ENCODE results near the gene TARDBP.
"Not testable (repeated sequence)": the region's sequence is repeated elsewhere in the genome, so short reads cannot be mapped to it uniquely, and the experiment has no call there.

TARDBP gene

DNA sequence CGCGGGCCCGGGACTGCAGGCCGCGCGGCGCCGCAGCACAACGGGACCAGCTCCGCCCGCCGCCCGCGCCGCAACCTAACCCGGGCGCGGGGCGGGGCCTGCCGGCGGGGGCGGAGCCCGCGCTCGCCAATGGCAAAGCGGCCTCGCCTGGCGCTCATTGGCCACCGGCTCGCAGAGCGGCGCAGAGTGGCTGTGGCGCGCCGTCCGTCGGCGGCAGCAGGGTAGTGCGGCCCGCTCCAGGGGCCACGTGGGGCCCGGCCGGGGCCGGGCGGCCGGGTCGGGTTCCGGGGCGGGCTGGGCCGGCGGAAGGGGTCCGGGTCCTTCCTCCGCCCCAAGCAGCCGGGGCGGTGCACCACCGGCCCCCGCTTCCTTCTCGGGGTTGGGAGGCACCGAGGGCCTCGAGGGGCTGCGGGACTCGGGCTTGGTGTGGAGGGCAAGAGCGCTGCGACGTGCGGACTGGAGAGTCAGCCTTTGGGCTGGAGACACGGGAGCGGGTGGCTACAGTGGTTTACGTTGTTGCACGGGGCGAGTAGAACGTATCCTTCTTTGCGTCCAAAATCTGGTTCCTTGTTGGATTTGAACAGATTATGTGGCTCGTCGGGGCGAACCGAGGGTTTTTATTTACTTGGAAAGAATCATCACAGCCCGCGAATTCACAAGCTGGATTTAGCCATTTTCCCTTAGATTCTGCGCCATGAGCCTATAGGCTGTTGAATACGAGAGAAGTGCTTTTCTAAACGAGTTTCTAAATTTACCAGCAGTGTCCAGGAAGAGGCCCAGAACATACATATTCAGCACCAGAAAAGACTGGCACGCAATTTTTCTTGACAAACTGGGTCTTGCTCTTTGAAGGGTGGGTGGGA lies 47.7 kb downstream of the TARDBP start, which contains the start of gene SRM:
Gene SRM (minus strand): TSS at position 51 of the 863 bp plus-strand sequence. CDS start 75 bp downstream, outside the sequence.
- DNase-seq (ENCODE audit: low read depth), result peak; percentile 88

DNA sequence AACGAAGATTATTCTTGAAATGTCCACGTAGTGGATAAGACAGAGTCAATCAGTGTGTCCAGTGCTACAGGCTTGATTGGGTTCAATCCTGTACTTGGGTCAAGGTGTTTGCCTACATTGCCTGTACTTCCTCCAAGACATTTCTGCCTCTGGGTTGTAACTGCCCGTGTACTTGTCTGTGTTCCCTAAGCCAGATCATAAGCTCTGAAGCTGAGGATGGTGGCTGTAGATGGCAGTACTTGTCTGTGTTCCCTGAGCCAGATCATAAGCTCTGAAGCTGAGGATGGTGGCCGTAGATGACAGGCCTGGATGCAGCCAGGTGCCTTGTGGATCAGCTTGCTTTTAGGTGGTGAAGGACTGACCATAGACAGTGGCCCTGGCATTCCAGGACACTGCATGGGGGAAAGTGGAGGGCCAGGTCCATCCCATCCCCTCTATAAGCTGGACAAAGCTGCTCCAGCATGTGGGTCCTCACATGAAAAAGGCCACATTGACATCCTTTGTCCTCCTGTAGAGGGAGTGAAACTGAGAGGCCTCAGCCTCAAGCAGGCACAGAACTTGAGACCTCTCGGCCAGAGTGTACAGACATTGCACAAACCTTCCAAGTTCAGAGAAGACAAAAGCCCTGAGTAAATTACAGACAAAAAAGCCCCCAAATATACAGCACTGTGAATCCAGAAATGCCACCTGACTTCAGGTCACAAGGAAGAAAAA lies 49.4 kb downstream of the TARDBP start:
- no peak for DNase-seq (ENCODE audit: low read depth)

- no peak for DNase-seq (ENCODE audit: low read depth)
Measured at GRCh38 chr1:11062965-11063401, 50.5 kb downstream of the TARDBP start.

GRCh38 chr1:11063937-11064537 lies 51.6 kb downstream of the TARDBP start:
- DNase-seq (ENCODE audit: low read depth), result not testable (repeated sequence)

GRCh38 chr1:11064942-11065341 lies 52.5 kb downstream of the TARDBP start:
- DNase-seq (ENCODE audit: low read depth), result no peak

GRCh38 chr1:11065796-11066195 lies 53.3 kb downstream of the TARDBP start:
- no peak for DNase-seq (ENCODE audit: low read depth)

DNA sequence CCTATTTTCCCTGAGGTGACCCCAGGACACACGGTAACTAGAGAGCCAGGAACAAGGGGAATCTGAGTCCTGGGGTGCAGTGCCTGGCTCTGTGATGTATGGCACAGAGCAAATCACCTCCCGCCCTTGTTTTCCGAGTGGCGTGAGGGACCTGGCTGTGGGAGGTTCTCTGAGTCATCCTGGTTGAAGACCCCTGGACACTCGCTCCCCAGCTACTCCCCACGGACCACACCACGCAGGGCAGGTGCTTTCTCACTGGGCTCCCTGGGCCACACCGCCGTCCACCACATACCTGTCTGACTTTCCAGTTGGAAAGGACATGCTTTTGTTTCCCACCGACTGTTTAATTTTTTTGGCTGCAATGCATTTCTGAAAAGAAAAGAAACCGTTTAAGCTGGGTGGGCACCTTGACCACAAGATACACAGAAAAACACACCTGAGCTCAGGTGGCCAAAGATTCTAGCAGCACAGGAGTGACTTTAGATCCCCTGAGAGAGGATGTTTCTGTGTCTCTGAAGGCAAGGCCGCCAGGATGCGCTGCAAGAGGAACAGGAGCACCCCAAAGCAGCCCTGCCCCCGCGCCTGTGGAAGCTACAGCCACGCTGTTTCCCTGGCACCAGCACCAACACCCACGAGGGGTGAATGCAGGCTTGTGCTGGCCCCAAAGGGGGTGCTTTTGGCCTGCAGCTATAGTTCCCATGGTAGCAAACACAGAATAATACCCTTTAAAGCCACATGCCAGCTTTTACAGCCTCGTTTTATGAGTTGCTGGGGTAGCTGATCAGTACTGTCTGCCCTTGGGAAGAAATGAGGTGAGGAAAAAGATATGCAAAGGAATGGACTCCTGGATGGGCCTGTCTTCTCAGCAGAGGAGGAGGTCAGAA lies 55.5 kb downstream of the TARDBP start:
- DNase-seq (ENCODE audit: low read depth), result no peak

GRCh38 chr1:11068600-11069473 lies 56.4 kb downstream of the TARDBP start:
- no peak for DNase-seq (ENCODE audit: low read depth)

GRCh38 chr1:11070876-11071275 lies 58.4 kb downstream of the TARDBP start:
- no peak for DNase-seq (ENCODE audit: low read depth)

DNA sequence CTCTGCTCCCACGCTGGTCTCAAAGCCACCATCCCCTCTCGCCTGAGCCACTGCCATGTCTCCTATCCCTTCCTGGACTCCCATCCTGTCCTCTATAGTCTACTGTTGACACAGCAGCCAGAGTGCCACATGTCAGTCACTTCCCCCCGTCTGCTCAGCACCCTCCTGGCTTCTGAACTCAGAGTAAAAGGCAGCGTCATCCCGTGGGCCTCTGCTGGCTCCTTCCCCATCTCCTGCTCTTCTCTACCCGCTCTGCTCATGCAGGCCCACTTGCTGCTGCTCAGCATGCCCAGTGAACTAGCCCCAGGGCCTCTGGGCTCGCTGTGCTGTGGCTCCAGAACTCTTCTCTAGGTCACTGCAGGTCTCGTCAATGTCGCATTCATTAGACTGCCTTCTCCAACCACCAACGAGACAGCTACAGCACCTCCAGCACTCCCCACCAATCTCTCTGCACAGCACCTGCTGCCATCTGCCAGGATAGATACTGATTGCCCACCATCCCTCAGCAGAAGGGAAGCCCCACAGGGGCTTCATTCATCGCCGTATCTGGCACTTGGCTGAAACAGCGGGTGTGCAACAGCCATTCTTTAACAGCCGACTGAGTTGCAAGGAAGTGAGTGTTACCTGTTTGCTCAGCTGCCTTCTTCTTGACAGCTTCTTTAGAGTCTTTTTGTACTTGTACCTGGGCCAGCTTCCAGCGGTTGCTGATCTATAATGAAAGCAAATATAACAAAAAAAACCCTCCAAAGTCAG lies 59.2 kb downstream of the TARDBP start:
- DNase-seq (ENCODE audit: low read depth), result no peak

DNA sequence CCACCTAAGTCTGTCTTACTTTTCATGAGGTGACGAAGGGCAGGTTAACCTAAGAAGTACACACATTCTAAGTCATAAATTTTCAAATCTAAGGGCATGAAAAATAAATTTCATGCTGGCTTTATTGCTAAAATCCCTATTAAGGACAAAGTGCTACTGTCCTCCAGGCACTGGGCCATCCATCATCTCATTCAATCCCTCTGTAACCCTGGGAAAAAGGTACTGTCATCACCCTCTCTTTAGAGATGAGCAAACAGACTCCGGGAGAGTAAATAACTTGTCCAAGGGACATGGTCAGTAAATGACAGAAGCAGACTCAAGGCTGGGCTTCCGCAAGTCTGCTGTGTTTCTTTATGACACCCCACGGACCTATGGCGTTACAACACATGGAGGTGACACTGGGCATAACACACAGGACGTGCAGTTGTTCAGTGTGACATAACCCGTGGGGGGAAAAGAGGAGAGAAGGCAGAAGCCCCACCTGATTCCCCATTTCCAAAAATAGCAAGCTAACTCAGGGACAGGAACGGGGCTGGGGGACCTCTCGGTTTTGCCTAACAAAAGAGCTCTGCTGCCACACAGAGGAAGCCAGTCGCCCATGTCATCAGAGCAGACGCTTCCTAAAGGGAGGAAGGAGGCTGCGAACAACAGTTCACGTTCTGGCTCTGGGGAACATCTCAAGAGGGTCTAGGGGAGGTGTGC lies 59.9 kb downstream of the TARDBP start:
- DNase-seq (ENCODE audit: low read depth), result no peak

GRCh38 chr1:11073398-11073797 lies 60.9 kb downstream of the TARDBP start:
- DNase-seq (ENCODE audit: low read depth), result not testable (repeated sequence)
